ACHN (cell line): Measurements from ENCODE around the gene CACNA2D4.
"Not testable (repeated sequence)": the region's sequence is repeated elsewhere in the genome, so short reads cannot be mapped to it uniquely, and the experiment has no call there.

Experiments used
- DNase-seq: peaks from one replicate; pipeline ENCODE4 v3.0.0-alpha.2; 2015
- in situ Hi-C: cut with HindIII; loops from 2 replicates; pipeline ENCODE4 v1.10.0; 2017; ENCODE audit warnings: low sequenced_read_pairs, low pct_ligation_motif_present, low pct_unique_long_range_greater_than_20kb

The CACNA2D4 gene

DNA sequence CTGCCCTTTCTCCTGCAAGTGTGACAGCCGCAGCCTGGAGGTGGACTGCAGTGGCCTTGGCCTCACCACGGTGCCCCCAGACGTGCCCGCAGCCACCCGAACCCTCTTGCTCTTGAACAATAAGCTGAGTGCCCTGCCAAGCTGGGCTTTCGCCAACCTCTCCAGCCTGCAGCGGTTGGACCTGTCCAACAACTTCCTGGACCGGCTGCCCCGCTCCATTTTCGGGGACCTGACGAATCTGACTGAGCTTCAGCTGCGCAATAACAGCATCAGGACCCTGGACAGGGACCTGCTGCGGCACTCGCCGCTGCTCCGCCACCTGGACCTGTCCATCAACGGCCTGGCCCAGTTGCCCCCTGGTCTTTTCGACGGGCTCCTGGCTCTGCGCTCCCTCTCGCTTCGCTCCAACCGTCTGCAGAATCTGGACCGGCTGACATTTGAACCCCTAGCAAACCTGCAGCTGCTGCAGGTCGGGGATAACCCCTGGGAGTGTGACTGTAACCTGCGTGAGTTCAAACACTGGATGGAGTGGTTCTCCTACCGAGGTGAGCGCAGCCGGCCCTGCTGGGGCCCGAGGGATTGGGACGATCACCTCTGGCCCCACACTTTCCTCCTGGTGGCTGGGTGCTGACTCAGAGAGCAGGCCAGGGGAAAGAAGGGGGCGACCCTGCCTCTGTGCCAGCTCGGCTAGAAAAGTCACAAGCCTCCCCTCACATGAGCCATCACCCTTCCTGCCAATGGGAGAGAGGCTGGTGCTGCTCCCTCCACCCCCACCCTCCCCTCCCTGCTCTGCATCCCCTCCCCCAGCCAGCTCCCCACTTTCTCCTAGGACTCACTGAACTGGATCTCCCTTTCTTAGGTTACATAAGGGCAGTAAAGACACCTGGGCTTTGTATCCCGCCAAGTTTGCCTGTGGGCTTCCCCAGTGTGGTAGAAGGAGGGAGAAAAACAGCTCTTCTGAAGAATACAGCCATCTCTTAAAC, 87.2 kb downstream of the CACNA2D4 start:
- in situ Hi-C loops = no loop called here
- DNase-seq = peak; percentile 81

DNA sequence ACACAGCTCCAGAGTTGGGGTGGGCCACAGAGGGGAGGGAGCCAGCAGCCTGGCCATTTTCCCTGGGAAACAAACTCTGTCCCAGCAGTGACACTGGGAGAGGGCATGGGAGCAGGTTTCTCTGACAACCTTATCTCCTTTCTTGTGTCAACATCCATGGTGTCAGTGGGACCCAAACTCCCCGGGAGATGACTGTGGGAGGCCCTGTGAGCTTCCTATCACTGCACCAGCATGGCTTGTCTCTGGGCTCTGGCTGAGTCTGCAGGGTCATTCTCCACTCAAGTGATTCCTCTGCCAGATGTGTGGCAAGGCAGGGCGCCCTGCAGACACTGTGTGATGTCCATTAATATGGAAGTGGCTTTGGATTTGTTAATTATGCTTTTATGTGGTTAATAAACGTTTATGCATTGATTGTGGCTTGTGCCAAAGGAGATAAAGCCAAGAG, 88.0 kb downstream of the CACNA2D4 start:
- DNase-seq = no peak
- in situ Hi-C loops = no loop called here

DNA sequence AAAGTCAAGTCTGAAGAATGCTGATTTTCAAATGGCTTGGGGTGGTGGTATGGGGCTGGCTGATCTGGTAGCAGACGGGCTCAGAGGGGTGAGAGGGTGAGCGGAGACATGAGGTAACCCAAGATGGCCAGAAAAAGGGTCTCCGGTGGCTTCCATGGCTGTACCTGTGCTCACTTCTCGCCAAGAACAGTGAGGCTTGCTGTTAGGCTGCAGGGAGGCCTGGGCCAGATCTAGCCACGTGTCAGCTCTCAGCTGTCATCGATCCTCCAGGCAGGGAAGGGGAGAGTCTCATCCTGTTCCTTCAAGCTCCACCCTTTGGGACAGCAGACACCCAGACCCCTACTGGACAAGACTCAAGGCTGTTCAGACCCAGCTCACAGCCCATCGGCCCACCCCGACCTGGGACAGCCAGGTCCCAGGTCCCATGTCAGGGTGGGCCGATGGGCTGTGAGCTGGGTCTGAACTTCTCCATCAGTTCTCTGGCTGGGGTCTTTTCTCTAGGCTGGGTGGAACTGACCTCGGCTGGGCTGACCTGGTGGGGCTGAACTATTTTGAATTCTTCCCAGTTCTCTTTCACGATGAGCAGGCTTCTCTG, 89.0 kb downstream of the CACNA2D4 start:
- no peak for DNase-seq
- in situ Hi-C loops = no loop called here

DNA sequence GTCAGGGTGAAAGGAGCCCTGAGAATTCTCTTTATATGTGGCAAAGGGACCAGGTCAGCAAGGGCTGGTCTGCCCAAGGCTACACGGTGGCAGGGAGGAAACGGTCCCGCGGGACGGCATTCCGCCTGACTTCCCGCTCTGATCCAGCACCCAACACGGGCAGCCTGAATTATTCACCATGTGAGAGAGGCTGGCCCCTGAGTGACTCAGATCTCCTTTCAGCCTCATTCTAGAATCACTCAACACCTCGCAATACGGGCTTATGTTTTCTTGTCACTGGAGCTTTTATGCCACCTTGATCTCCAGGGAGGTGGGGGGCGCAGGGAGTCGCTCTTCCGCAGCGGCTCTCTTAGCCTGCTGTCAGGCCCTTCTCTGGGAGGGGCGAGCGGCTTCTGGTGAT, 89.6 kb downstream of the CACNA2D4 start:
- DNase-seq = peak; percentile 56
- in situ Hi-C loops = no loop called here

DNA sequence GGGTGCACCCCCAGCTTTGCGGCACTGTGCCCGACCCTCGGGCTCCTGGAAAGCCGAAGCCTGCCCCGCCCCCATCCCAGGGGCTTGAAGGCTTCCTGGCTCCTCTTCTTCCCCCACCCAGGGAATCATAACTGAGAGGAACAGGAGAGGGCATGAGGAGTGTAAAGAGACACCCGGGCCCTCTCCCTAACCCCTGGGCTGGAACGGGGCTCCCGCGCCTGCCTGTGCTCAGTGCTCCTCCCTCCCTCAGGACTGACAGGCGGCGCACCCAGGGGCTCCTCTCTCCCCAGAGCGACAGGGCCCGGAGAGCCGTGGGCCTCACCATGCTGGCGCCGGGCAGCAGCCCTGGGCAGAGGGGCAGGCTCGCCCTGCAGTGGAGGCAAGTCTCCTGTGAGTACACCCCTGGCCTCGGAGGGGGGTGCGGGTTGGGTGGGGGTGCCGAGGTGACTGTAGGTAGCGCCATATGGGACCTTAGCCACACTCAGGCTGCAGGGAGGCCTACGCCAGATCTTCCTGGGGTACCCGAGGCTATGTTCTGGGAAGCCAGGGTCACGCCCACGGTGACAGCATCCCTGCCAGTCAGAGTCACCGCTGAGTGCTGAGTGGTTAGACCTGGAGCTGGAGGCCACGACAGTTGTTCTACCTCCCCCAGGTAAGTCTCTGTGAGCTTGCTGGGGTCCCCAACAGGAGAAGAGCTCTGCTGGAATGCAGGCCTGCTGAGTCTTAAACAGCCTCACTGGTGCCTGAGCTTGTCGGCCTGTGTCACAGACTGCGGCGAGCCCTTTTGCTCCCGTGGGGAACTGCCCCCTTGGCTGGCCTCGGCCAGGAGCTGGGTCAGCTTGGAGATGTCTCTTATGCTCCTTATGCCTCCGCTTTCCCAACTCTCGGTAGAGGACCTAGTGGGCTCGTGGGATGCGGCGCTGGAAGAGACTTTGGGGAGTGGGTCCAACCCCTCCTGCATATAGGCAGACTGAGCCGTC, 90.3 kb downstream of the CACNA2D4 start:
- DNase-seq = no peak
- in situ Hi-C loops = no loop called here

DNA sequence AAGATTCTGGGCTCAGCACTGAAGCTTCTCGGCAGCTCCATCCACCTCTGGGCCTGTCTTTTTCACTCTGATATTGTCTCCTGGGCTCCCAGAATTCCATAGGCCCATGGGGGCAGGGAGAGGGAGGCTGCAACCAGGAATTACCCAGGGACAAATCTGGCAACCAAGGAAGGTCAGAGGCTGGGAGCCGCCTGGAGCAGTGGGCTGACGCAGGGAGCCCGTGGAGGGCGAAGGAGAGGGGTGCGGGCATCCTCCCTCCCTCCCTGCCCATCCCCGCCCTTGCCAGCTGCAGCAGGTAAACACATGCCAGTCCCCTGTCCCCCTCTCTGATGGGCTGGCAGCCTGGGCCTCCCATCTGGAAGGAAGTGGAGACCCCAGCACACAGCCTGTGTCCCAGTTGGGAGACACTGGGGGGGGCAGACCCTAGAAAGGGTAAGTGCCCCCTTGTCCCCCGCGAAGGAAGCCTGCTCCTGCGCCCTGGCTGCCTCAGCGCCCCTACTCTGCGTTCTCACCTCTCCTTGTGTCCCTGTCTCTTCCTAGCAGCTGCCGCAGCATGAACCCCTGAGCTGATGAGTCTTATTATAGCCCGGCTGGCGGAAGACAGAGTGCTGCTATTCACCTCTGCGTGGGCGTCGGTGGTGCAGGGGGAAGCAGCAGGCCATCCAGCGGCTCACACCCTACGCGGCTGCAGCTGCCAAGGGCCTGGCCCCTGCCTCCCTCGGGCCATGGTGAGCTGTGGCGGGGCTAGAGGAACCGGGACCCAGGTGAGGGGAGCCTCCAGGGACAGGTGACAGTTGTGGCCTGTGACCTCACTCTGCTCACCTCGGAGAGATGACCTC, 91.4 kb downstream of the CACNA2D4 start:
- in situ Hi-C loops = no loop called here
- no peak for DNase-seq

DNA sequence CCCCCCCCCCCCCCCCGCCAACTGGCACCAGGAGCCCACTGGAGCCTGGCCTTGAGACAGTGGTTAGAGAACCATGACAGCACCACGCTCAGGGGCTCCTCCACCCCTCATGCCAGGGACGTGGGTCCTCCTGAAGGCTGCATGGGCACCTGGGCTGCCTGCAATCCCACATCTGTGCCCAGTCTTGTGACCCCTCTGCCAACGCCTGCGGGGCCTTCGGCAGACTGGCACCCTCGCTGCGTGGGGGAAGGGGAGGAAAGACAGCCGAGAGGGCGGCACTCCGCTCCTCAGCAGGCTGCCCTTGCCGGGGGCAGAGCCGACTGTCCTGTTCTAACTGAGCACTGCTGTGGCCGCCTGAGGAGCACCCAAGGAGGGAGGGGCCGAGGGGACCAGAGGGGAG, 92.1 kb downstream of the CACNA2D4 start:
- DNase-seq = no peak
- in situ Hi-C loops = no loop called here

DNA sequence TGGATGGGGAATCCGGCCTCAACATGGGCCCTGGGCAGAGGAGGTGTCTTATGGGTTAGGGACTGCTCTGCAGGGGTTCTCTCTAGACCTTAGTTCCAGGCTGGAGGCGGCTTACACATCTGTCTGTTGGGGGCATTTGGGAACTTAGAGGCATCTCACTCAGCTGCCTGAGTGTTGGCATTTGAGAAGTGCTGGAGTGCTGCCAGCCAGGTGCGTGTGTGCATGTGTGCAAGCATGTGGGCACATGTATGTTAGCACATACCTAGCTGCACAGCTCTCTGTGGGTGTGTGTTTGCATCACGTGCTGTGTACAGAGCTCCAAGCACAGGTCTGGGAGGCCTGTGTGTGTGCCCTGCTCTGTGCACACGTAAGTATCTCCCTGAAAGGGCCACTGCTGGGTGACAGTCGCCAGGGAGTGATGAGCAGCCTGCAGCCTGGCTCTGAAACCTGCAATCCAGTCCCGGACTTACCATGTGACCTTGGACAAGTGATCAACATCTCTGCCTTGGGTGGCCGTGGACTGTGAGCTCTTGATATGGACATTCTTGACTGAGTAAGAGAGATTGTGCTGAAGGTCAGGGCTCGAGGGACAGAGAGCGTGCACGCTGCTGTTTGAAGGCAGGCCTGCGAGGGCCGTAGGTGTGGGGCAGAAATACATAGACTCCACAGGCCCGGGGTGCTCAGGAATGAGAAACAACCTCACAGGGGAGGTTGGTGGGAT, 92.9 kb downstream of the CACNA2D4 start:
- no peak for DNase-seq
- in situ Hi-C loops = no loop called here

DNA sequence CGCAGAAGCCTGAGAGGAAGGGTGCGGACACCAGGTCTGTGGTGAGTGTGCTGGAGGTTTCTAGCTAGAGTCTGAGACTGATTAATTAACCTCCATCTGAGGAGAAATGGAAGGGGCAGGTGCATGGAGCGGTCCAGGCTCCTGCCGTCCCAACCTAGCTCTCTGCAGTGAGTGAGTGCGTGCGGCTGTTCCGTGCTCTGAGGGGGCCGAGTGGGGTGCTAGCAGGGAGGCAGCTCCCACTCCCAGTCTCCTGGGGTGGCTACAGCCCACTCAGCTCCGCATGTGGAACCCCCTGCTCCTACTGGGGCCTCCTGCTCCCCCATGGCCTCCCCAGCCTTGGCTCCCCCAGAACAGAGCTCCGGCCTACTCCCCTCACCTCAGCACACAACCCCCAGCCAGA, 95.2 kb downstream of the CACNA2D4 start:
- no peak for DNase-seq

DNA sequence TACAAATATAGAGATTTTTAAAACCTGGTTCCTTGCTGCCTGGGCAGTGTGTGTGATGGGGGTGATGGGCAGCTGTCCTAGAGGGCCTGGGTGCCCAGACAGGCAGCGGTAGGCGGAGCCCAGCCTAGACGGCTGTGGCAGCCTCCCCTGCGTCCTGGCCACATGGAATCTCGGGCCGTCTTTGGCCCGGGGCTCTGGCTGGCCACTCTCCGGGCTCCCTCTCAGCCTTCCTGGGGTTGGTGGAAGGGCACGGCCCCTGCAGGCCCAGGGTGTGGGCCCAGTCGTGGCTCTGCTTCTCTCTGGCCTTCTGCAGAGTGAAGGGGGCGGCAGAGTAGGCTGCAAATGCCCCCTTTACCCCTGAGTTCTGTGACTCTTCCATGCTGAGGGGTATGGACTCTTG, 95.8 kb downstream of the CACNA2D4 start:
- in situ Hi-C loops = no loop called here
- no peak for DNase-seq

More for the DNA sequence above, 95.2 kb downstream of the CACNA2D4 start:
- in situ Hi-C loops = no loop called here

DNA sequence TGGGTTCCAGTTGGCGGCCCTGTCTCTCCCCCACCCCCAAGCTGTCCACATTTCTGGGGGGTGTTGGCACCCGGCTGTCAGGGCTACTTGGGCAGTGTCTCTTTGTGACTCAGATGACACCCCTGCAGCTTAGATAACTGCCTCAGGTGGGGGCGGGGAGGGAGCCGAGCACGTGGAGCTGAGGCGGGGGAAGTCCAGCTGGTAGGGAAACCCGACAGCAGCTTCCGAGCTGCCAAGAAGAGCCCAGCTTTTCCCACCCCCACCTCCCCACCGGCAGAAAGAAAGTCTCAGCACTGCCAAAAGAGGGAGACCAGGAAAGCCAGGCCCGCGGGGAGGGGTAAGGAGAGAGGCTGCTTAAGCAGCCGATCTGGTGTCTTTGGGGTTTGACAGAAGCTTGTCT, 96.6 kb downstream of the CACNA2D4 start:
- in situ Hi-C loops = no loop called here
- DNase-seq = no peak

DNA sequence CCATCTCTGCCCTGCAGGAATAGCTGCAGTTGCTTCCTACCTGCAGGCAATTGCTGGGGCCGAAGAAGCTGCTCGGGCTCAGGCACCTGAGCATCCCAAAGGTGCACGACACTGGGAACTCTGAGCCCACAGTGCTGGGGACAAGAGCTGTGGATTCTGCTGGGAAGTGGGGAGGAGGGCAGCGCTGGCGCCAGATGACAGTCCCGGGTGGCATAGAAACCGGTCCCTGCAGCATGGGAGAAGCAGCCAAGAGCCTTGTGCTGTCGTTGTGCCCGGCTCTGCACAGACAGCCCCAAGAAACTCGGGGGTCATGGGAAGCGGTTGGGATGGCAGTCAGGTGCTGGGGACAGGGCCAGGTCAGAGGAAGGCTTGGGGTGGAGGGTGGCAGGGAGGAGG, 97.6 kb downstream of the CACNA2D4 start:
- in situ Hi-C loops = no loop called here
- DNase-seq = no peak

DNA sequence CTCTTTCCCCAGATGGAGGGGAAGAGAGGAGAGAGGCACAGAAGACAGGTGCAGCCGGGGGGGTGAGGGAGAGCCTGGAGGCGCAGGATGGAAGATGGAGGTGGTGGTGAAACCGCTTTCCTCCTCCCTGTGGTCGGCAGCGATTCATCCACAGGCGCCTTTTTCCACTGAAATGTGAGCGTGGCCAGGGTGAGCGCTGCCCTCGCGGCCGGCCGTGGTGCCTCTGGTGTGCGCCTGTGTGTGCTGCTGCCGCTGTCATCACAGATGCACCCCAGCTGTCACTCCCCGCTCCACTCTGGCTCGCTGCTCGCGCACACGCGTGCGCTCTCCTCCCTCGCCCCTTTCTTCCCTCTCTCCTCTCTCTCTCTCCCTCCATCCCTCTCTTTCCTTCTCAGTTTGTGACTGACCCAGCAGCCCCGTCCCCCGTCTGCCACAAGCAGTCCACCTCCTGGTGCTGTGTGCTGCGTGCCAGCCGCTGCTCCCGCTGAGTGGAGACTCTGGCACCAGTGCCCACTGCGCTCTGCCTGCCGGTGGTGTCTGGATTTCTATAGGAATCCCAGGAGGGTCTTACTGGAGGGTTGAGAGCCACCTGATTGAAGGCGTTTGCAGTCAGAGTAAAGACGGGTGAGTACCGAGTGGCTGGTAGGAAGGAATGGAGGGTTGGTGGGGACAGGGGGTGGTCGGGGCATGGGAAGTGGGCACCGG, 98.1 kb downstream of the CACNA2D4 start, which contains the start of gene LRTM2:
TSS of gene LRTM2 (plus strand) at position 375 of the 705 bp plus-strand sequence. CDS start 7,584 bp downstream, outside the sequence.
- DNase-seq = no peak
- in situ Hi-C loops = no loop called here

DNA sequence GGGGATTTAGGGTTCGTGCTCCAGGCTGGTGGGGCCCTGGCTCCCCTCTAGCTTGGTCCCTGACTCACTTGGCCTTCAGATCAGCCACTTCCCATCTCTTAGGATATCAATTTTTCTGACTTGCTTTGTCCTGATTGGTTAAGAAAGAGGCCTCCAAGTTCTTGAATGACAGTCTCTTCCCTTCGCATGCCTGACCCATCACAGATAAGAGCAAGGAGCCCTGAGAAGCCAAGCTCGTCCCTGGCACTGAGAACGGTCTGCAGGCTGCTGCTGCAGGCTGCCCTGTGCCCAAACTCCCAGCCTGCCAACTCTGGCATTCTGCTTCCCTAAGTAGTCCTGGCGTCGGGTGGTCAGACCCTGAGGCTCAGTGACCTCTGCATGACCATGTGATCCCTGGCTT, 98.9 kb downstream of the CACNA2D4 start:
- DNase-seq = no peak
- in situ Hi-C loops = no loop called here

DNA sequence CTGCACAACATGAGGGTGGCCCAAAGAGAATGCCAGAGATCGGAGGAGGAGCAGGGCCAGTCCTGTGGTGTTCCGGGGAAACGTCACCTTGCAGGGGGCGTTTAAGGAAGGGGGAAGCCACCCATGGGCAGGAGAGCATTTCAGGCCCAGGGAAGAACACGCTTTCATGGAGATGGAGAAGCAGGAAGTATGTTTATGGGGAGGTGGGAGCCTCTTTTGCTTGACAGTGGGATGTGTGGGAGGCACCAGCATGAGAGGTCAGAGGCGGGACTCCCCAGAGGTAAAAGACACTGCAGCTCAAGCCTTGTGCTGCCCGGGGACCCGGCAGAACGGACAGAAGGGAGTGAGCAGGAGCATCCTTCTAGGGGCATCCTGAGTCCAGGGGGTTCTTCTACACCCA, 99.4 kb downstream of the CACNA2D4 start:
- in situ Hi-C loops = no loop called here
- DNase-seq = no peak

DNA sequence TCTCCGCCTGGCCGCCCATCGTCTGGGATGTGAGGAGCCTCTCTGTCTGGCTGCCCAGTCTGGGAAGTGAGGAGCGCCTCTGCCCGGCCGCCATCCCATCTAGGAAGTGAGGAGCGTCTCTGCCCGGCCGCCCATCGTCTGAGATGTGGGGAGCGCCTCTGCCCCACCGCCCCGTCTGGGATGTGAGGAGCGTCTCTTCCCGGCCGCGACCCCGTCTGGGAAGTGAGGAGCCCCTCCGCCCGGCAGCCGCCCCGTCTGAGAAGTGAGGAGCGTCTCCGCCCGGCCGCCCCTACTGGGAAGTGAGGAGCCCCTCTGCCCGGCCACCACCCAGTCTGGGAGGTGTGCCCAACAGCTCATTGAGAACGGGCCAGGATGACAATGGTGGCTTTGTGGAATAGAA, 100.5 kb downstream of the CACNA2D4 start:
- DNase-seq, in situ Hi-C loops: not testable (repeated sequence)
